K562 (cell line): ENCODE data around the gene SLC39A13. TPM values are rescaled to one million over a fixed set of nuclear protein-coding genes. Genes with fewer than 3 reads are reported as not detected.

Experiments used
- ATAC-seq: fragments of 200-7000 bp; cut with Tn5 transposase; 3 replicates; pipeline ENCODE4 v1.9.1; 2020; ENCODE audit warnings: moderate library complexity
- BruUV-seq: library from RNA; stranded (reverse); fragments of 400-500 nt; replicated peaks from 2 replicates; lab custom pipeline; 2021; lab: Mats Ljungman, UMichigan
- CTCF ChIA-PET: fragments of 300-600 bp; formaldehyde crosslinking; extraction: SDS; loops from one replicate; lab custom pipeline; 2021; ENCODE audit warnings: low intra/inter-chr PET ratio; lab: Yijun Ruan, JAX
- POLR2A ChIA-PET: fragments of 300-600, 350-650 bp; sonication (Branson Sonifier 250); formaldehyde crosslinking; extraction: SDS; loops from one replicate; lab custom pipeline; 2021; ENCODE audit warnings: antibody characterized with exemption, inconsistent platforms; lab: Yijun Ruan, JAX
- DNase-seq, 4 experiments: peaks; one replicate each; pipeline versions ENCODE4 v3.0.0 to v3.0.0-alpha.2; 2011 to 2018; ENCODE audit warnings: low spot score in 3 of 4, mixed read lengths in 3 of 4; ENCODE audit errors: extremely low read depth in 1 of 4
- FAIRE-seq: peaks from 2 replicates; lab custom pipeline; 2011; peaks lifted over from hg19 to GRCh38; lab: Jason Lieb, UNC
- H2AFZ ChIP-seq: 2 replicates; pipeline ENCODE4 v1.6.0; 2011; ENCODE audit warnings: low read depth, low read length, control low read depth, inconsistent platforms
- H3K27ac ChIP-seq: fragments of 200-600 bp; 3 replicates; pipeline ENCODE4 v1.8.0; 2011; ENCODE audit warnings: low read depth, mild to moderate bottlenecking, control low read depth, inconsistent platforms, low read length, moderate library complexity, mixed read lengths; ENCODE audit errors: extremely low read depth
- H3K27me3 ChIP-seq, 2 experiments: fragments of 300-600 bp in 1 of 2; 2 replicates in 1 of 2; 3 replicates in 1 of 2; pipeline versions ENCODE4 v1.6.0 to v1.8.0; 2011; ENCODE audit warnings: inconsistent platforms in 2 of 2, low read length in 2 of 2, mild to moderate bottlenecking in 1 of 2, mixed read lengths in 1 of 2, moderate library complexity in 1 of 2; ENCODE audit not compliant: control insufficient read depth in 2 of 2, insufficient read depth in 2 of 2
- H3K36me3 ChIP-seq: fragments of 300-600 bp; 3 replicates; pipeline ENCODE4 v1.8.0; 2011; ENCODE audit warnings: mild to moderate bottlenecking, low read length, inconsistent platforms; ENCODE audit not compliant: control insufficient read depth, insufficient read depth
- H3K4me1 ChIP-seq, 2 experiments: fragments of 200-600 bp in 1 of 2; replicated peaks in 1 of 2; 2 replicates in 1 of 2; 3 replicates in 1 of 2; pipeline versions ENCODE4 v1.5.1 to v1.8.0; 2011; ENCODE audit warnings: inconsistent platforms in 2 of 2, low read length in 2 of 2, mild to moderate bottlenecking in 1 of 2, mixed read lengths in 1 of 2, moderate library complexity in 1 of 2; ENCODE audit not compliant: control insufficient read depth in 2 of 2, insufficient read depth in 2 of 2
- H3K4me2 ChIP-seq: 2 replicates; pipeline ENCODE4 v1.6.1; 2011; ENCODE audit warnings: low read length, control low read depth, inconsistent platforms, mixed read lengths; ENCODE audit not compliant: insufficient read depth
- H3K4me3 ChIP-seq: fragments of 200-600 bp; sonication (generic), shearing (Covaris generic); 2 replicates; pipeline ENCODE4 v1.5.1; 2016; ENCODE audit warnings: control low read depth, inconsistent platforms
- H3K79me2 ChIP-seq: fragments of 200-600 bp; 3 replicates; pipeline ENCODE4 v1.8.0; 2011; ENCODE audit warnings: low read length, inconsistent platforms; ENCODE audit not compliant: control insufficient read depth, insufficient read depth
- H3K9ac ChIP-seq, 2 experiments: 2 replicates each; pipeline versions ENCODE4 v1.6.0 to v1.6.1; 2011; ENCODE audit warnings: low read depth in 2 of 2, low read length in 2 of 2, control low read depth in 1 of 2, inconsistent platforms in 1 of 2, mild to moderate bottlenecking in 1 of 2, mixed read lengths in 1 of 2; ENCODE audit not compliant: insufficient read depth in 1 of 2
- H3K9me1 ChIP-seq: one replicate; pipeline ENCODE4 v1.6.0; 2011; ENCODE audit warnings: inconsistent platforms, mild to moderate bottlenecking, low read length, moderate library complexity; ENCODE audit not compliant: control insufficient read depth, insufficient read depth
- H3K9me3 ChIP-seq: replicated peaks from 2 replicates; pipeline ENCODE4 v1.5.1; 2011; ENCODE audit warnings: low read depth, low read length, inconsistent platforms; ENCODE audit not compliant: control insufficient read depth, insufficient read depth
- H4K20me1 ChIP-seq: replicated peaks from 2 replicates; pipeline ENCODE4 v1.6.1; 2011; ENCODE audit warnings: low read length, inconsistent platforms, mixed read lengths; ENCODE audit not compliant: control insufficient read depth, insufficient read depth
- BCOR ChIP-seq: fragments of 450-650 bp; IDR thresholded peaks from 2 replicates; pipeline ENCODE4 v1.6.1; 2016
- SNRNP70 ChIP-seq: fragments of 200-400 bp; formaldehyde crosslinking; optimal IDR thresholded peaks from 2 replicates; pipeline ENCODE3; 2017; ENCODE audit warnings: low read depth, low read length
- ZNF121 ChIP-seq: sonication (generic); formaldehyde crosslinking; conservative IDR thresholded peaks from 2 replicates; pipeline ENCODE4 v1.8.0; 2022; ENCODE audit warnings: missing genetic modification reagents
- ZNF146 ChIP-seq: IDR thresholded peaks from one replicate; pipeline ENCODE4 v1.6.1; 2018; ENCODE audit warnings: missing compliant biosample characterization; ENCODE audit not compliant: unreplicated experiment
- WGBS: fragments of 100-300 bp; shearing (Covaris generic); methylation state at CpG from one replicate; pipeline ENCODE4 v1.1.6; 2016; ENCODE audit warnings: low coverage, mixed read lengths; ENCODE audit not compliant: insufficient coverage; ENCODE audit errors: missing lambda C conversion rate; 5-methylcytosine and 5-hydroxymethylcytosine counted together
- in situ Hi-C: fragments of 300-500 bp; cut with MboI; formaldehyde crosslinking; loops from 4 replicates; pipeline ENCODE4 v1.15.0; 2018; ENCODE audit warnings: inconsistent platforms, mixed read lengths
- intact Hi-C: fragments of 100-400 bp; cut with micrococcal nuclease; formaldehyde crosslinking; loops from 2 replicates; pipeline ENCODE4 v1.14.2; 2022
- polyA plus RNA-seq, 8 experiments: library from polyadenylated mRNA; depleted of rRNA in 4 of 8; stranded (reverse) in 5 of 8; unstranded in 3 of 8; fragments of >200 nt; fragmentation: Nextera tagmentation in 2 of 8; fragmentation: Illumina TruSeq in 1 of 8; extraction: Ambion mirVana in 2 of 8; extraction: Trizol in 1 of 8; gene quantifications; 2 replicates each; pipeline versions ENCODE4 v1.2.1 to v1.2.3, GENCODE V29; 2011 to 2014; ENCODE audit warnings: inconsistent platforms in 1 of 8, missing spikeins in 1 of 8
- total RNA-seq, 7 experiments: library from RNA; depleted of rRNA in 6 of 7; stranded (reverse); fragments of >200 nt in 6 of 7; fragmentation: Illumina TruSeq in 2 of 7; extraction: Trizol in 2 of 7; gene quantifications; 2 replicates each; pipeline versions ENCODE4 v1.2.1 to v1.2.3, GENCODE V29; 2011 to 2021; ENCODE audit warnings: low replicate concordance in 1 of 7
- TF ChIP-seq, protein P1 (sequence below): conservative IDR thresholded peaks from 2 replicates; pipeline ENCODE4 v1.6.1; 2011; ENCODE audit warnings: low read depth, mild to moderate bottlenecking, low read length; ENCODE audit not compliant: control insufficient read depth

The SLC39A13 gene
- total and polyA plus RNA-seq, 9 of the 15 experiments (the other 6 are each of a cell fraction or from before 2014, with no cell fraction given): 0.17 to 15.9 (median 3.2) TPM

DNA sequence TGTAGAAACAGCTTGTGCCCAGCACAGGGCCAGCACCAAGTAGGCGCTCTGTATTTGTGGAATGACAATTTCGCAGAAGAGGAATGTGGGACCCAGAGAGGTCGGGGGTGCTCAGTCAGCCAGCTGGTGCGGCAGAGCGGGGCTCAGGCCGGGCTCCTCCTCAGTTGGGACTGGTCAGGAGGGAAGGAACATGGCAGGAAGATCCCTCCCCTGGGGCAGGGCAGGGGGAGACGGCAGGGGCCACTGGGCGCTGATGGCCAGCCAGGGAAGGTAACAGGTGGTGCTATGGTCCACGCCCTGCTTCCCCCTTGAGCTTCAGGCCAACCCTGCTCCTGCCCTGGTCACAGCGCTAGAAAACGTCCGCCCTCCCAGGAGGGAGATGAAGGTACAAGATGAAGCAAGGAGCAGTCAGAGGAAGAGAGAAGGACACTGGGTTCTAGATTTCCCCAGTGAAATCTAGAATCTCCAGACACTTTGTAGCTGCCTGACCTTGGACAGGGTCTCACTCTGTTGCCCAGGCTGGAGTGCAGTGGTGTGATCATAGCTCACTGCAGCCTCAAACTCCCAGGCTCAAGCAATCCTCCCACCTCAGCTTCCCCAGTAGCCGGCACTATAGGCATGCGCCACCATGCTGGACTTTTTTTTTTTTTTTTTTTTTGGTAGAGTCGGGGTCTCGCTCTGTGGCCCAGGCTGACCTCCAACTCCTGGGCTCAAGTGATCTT, 16.5 kb upstream of the SLC39A13 start:
- Histone ChIP-seq H3K27me3 (no peaks in the 10 kb centered on the region), H3K9me1 (no peaks in the 10 kb centered on the region), H3K36me3 (no peaks in the 10 kb centered on the region), H3K4me1 (peaks cover 40 to 73% of the 10 kb centered on the region in 2 experiments), H3K9ac (peak overlapping the region in 1 of 2 experiments; percentile 84; a peak in 3 of 4 replicates), H3K27ac (peak overlapping the region; percentile 50; the same call in 2 of the 3 replicates), H3K79me2 (no peaks in the 10 kb centered on the region), H3K9me3 (no peaks in the 10 kb centered on the region), H3K4me3 (no peak overlapping the region), H3K4me2 (no peak overlapping the region), H4K20me1 (no peaks in the 10 kb centered on the region), H2AFZ (peak overlapping the region; percentile 82)
- no peak for ATAC-seq
- in situ Hi-C loops (no loop called here), intact Hi-C loops (no loop called here)
- 78% methylated on average over 13 of the region's 16 CpGs for WGBS
- no peak for FAIRE-seq
- no peak for TF ChIP-seq ZNF146 (CRISPR knock-in tag)
- peak; percentile 90 for TF ChIP-seq ZNF121
- TF ChIP-seq BCOR: 0 out of 2 replicates have a peak, but pooled peaks have one; percentile 20
- ChIA-PET POLR2A (interaction anchor here (0.5 to 1.2 kb wide), 5 partner anchors 9 to 448 kb away, joined by 3 to 7 read pairs (median 4); partner anchors contain the start of gene SPI1), CTCF (no interaction called here)
- peak in 1 of 4 experiments; percentile 11 for DNase-seq
- BruUV-seq: no TSS peak

DNA sequence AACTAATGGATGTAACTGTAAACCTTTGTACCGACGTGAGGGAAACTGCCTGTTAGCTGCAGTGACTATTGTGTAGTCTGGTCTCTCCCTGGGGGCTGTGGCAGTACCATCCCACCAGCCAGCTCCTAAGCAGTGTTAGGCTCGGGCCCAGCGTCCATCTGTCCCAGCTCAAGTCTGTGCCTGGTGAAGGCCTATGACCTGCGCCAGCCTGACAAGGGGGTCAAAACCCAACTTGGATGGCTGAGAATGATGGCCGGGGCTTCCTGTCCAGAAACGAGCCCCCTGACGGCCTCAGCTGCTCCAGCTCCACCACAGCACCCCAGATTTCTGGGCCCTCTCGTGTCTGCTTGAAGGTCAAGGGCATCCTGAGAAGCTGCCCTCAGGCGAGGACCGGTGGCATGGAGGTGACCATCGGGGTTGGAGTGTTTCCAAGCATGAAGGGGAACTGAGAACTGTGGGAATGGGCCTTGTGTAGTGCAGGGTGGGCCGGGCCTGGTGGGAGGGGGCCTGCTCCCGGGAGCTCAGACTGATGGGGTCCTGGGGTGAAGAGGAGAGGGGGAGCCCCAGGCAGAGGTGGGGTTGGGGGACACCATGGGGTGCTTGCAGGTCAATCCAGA, 15.7 kb upstream of the SLC39A13 start:
- no peaks in the 10 kb centered on the region for H3K36me3 ChIP-seq
- peak overlapping the region in 1 of 2 experiments; percentile 84; a peak in 2 of 4 replicates for H3K9ac ChIP-seq
- peak overlapping the region; percentile 87; the same call in 1 of the 3 replicates for H3K27ac ChIP-seq
- no peak for TF ChIP-seq SNRNP70
- TF ChIP-seq, protein P1, sequence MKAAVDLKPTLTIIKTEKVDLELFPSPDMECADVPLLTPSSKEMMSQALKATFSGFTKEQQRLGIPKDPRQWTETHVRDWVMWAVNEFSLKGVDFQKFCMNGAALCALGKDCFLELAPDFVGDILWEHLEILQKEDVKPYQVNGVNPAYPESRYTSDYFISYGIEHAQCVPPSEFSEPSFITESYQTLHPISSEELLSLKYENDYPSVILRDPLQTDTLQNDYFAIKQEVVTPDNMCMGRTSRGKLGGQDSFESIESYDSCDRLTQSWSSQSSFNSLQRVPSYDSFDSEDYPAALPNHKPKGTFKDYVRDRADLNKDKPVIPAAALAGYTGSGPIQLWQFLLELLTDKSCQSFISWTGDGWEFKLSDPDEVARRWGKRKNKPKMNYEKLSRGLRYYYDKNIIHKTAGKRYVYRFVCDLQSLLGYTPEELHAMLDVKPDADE: no peak
- 91% methylated on average over 11 of the region's 14 CpGs for WGBS
- no peaks in the 10 kb centered on the region for H3K9me1 ChIP-seq
- H3K4me3 ChIP-seq: no peak overlapping the region
- peaks cover 40 to 76% of the 10 kb centered on the region in 2 experiments for H3K4me1 ChIP-seq
- POLR2A ChIA-PET: interaction anchor here (0.7 to 1.3 kb wide), 4 partner anchors 10 to 447 kb away, joined by 3 to 4 read pairs (median 3); no protein-coding TSS in a partner anchor
- no peaks in the 10 kb centered on the region for H3K79me2 ChIP-seq
- no peak for ATAC-seq
- H3K4me2 ChIP-seq: no peak overlapping the region
- H2AFZ ChIP-seq: peak overlapping the region; percentile 46; the same call in 1 of the 2 replicates
- peak in 1 of 4 experiments; percentile 13 for DNase-seq
- H4K20me1 ChIP-seq: no peaks in the 10 kb centered on the region
- no TSS peak for BruUV-seq
- no peaks in the 10 kb centered on the region for H3K27me3 ChIP-seq
- H3K9me3 ChIP-seq: no peaks in the 10 kb centered on the region
- intact Hi-C loops (no loop called here), in situ Hi-C loops (no loop called here)
- FAIRE-seq: no peak
- CTCF ChIA-PET: no interaction called here
